ENCODE results near the gene PANK1.
A peak's percentile ranks its signal among the peaks of the same experiment; 100 is the strongest.

The PANK1 gene

GRCh38 chr10:89535171-89536012, 109.7 kb downstream of the PANK1 start, which contains the start of gene SLC16A12:
TSS of gene SLC16A12 (minus strand) at chr10:89535594. CDS start at chr10:89462578, 73,016 bp downstream.
- ATAC-seq (replicated peaks): peak; percentile 36 to 43
- Mint-ChIP-seq H3K27me3 (peaks cover 56 to 75% of the 10 kb centered on the region in 2 donors), H3K36me3 (no peaks in the 10 kb centered on the region)

GRCh38 chr10:89534826-89535166, 110.2 kb downstream of the PANK1 start:
- Mint-ChIP-seq H3K9me3 (no peaks in the 10 kb centered on the region), H3K27me3 (peaks cover 52 to 72% of the 10 kb centered on the region in 2 donors), H3K36me3 (no peaks in the 10 kb centered on the region), H3K4me3 (peak overlapping the region; percentile 36 to 48), H3K4me1 (peaks cover 3 to 12% of the 10 kb centered on the region in 2 donors), H3K27ac (no peak overlapping the region)
- no peak for DNase-seq
- ATAC-seq (replicated peaks): no peak

More at GRCh38 chr10:89535171-89536012, 109.7 kb downstream of the PANK1 start, which contains the start of gene SLC16A12:
- peaks cover 3 to 12% of the 10 kb centered on the region in 2 donors for H3K4me1 Mint-ChIP-seq
- no peaks in the 10 kb centered on the region for H3K9me3 Mint-ChIP-seq
- peak within 1 kb of the TSS; percentile 36 to 48 for H3K4me3 Mint-ChIP-seq
- H3K27ac Mint-ChIP-seq: no peak within 1 kb of the TSS
- no peak for DNase-seq

Measured in stimulated activated naive B cell treated with anti-CD40 and anti-IgM and Interleukin-4, amounts not matched to agents 10 μg/mL and 1 μg/mL and 100 μg/mL, for 72 hours (primary cell).